H1 (cell line): ENCODE measurements around the gene PDE4B. TPM values are rescaled to one million over a fixed set of nuclear protein-coding genes. Genes with fewer than 3 reads are reported as not detected.

ENCODE experiments used
- E2F6 ChIP-seq: IDR thresholded peaks from 2 replicates; pipeline ENCODE4 v1.6.1; 2012; ENCODE audit warnings: inconsistent platforms
- GTF2F1 ChIP-seq: IDR thresholded peaks from 2 replicates; pipeline ENCODE4 v1.6.1; 2012; ENCODE audit warnings: low read depth, low read length, improper control_type of control experiment, borderline replicate concordance
- TBP ChIP-seq: IDR thresholded peaks from 2 replicates; pipeline ENCODE4 v1.6.1; 2011; ENCODE audit warnings: low read depth, low read length, improper control_type of control experiment
- polyA plus RNA-seq, 7 experiments: library from polyadenylated mRNA; depleted of rRNA in 3 of 7; stranded (reverse) in 5 of 7; unstranded in 2 of 7; fragments of >200 nt in 5 of 7; fragments of 200-250 nt in 2 of 7; gene quantifications; 1 replicate in 5 of 7; 2 replicates in 1 of 7; 4 replicates in 1 of 7; pipeline versions ENCODE4 v1.2.1 to v1.2.3, GENCODE V29; 2011 to 2013; ENCODE audit warnings: missing spikeins in 2 of 7, mixed read lengths in 2 of 7
- total RNA-seq: library from RNA; stranded (reverse); fragmentation: NEBNext Ultra II Directional; extraction: Animal tissue kit (Norgen Biotek cat#: 25700); gene quantifications from 2 replicates; pipeline ENCODE4 v1.2.1, GENCODE V29; 2021

PDE4B gene
- total and polyA plus RNA-seq, 2 of the 8 experiments (the other 6 are each of a cell fraction or from before 2014, with no cell fraction given), result 5.0 to 15.1 TPM

- TF ChIP-seq E2F6, result no peak
- no peak for TF ChIP-seq GTF2F1
- TF ChIP-seq TBP, result no peak
Observed at GRCh38 chr1:65983500-65983899, 190.8 kb downstream of the PDE4B start (continued).
